OCI-LY7 (cell line): Measurements from ENCODE around the gene DOK1. TPM values are rescaled to one million over a fixed set of nuclear protein-coding genes. Genes with fewer than 3 reads are reported as not detected.

Experiments used
- BruUV-seq: library from RNA; stranded (reverse); fragments of 400-500 nt; replicated peaks from 2 replicates; lab custom pipeline; 2021; lab: Mats Ljungman, UMichigan
- CTCF ChIA-PET: fragments of 300-600 bp; sonication (Branson Sonifier 250); formaldehyde crosslinking; loops from one replicate; lab custom pipeline; 2022; ENCODE audit warnings: antibody characterized with exemption; ENCODE audit not compliant: unreplicated experiment; lab: Charles Lee
- POLR2A ChIA-PET: fragments of 300-600 bp; sonication (Branson Sonifier 250); formaldehyde crosslinking; loops from one replicate; lab custom pipeline; 2022; ENCODE audit warnings: antibody characterized with exemption; lab: Charles Lee
- DNase-seq: peaks from one replicate; pipeline ENCODE4 v3.0.0-alpha.2; 2015; ENCODE audit warnings: low spot score
- H2AFZ ChIP-seq: fragments of 200-600 bp; sonication (generic), shearing (Covaris generic); 2 replicates; pipeline ENCODE4 v1.6.1; 2014; ENCODE audit warnings: mild to moderate bottlenecking, antibody characterized with exemption, low read length, moderate library complexity
- H3K27ac ChIP-seq: fragments of 200-600 bp; sonication (generic); 2 replicates; pipeline ENCODE4 v1.5.1; 2014; ENCODE audit warnings: mixed run types, low read depth, mild to moderate bottlenecking, moderate library complexity, low read length, inconsistent platforms; ENCODE audit not compliant: poor library complexity, severe bottlenecking
- H3K36me3 ChIP-seq: fragments of 200-600 bp; sonication (generic); 2 replicates; pipeline ENCODE4 v1.6.1; 2014; ENCODE audit warnings: mild to moderate bottlenecking, antibody characterized with exemption, low read length, moderate library complexity, mixed read lengths; ENCODE audit not compliant: insufficient read depth
- H3K4me1 ChIP-seq: fragments of 200-600 bp; sonication (generic); 2 replicates; pipeline ENCODE4 v1.5.1; 2014; ENCODE audit warnings: mild to moderate bottlenecking, low read length; ENCODE audit not compliant: insufficient read depth, poor library complexity, severe bottlenecking
- H3K4me2 ChIP-seq: fragments of 200-600 bp; sonication (generic); 2 replicates; pipeline ENCODE4 v1.6.1; 2014; ENCODE audit warnings: mild to moderate bottlenecking, low read length
- H3K4me3 ChIP-seq: fragments of 200-600 bp; sonication (generic); 2 replicates; pipeline ENCODE4 v1.5.1; 2014; ENCODE audit warnings: mild to moderate bottlenecking, low read depth, low read length; ENCODE audit not compliant: poor library complexity, severe bottlenecking
- H3K79me2 ChIP-seq: fragments of 200-600 bp; sonication (generic); 2 replicates; pipeline ENCODE4 v1.6.1; 2016; ENCODE audit warnings: low read depth, mild to moderate bottlenecking, low read length, moderate library complexity, mixed read lengths; ENCODE audit not compliant: insufficient read depth
- H3K9me2 ChIP-seq: fragments of 200-600 bp; sonication (generic); 2 replicates; pipeline ENCODE4 v1.6.1; 2016; ENCODE audit warnings: mild to moderate bottlenecking, low read length, mixed read lengths; ENCODE audit not compliant: insufficient read depth
- H3K9me3 ChIP-seq: fragments of 200-600 bp; sonication (generic); 2 replicates; pipeline ENCODE4 v1.6.1; 2014; ENCODE audit warnings: mild to moderate bottlenecking, mixed run types, low read length, mixed read lengths
- H4K20me1 ChIP-seq: fragments of 200-600 bp; sonication (generic); 2 replicates; pipeline ENCODE4 v1.6.1; 2014; ENCODE audit warnings: mild to moderate bottlenecking, antibody characterized with exemption, low read length, moderate library complexity, mixed read lengths; ENCODE audit not compliant: insufficient read depth
- EZH2phosphoT487 ChIP-seq: fragments of 200-600 bp; sonication (generic); IDR thresholded peaks from 2 replicates; pipeline ENCODE4 v1.6.1; 2018; ENCODE audit warnings: low read depth, borderline replicate concordance, mild to moderate bottlenecking, mixed run types, antibody characterized with exemption, low read length, moderate library complexity, mixed read lengths
- intact Hi-C: fragments of 100-400 bp; cut with micrococcal nuclease; formaldehyde crosslinking; loops from one replicate; pipeline ENCODE4 v1.10.0; 2022; ENCODE audit not compliant: unreplicated experiment
- total RNA-seq, 2 experiments: library from RNA; depleted of rRNA in 1 of 2; stranded (reverse); fragments of >200 nt in 1 of 2; shearing (Covaris generic) in 1 of 2; gene quantifications; 2 replicates each; pipeline ENCODE4 v1.2.3, GENCODE V29; 2014 to 2022
- TF ChIP-seq, protein P1 (sequence below): fragments of 200-600 bp; sonication (generic); conservative IDR thresholded peaks from 2 replicates; pipeline ENCODE4 v1.5.1; 2014; ENCODE audit warnings: mild to moderate bottlenecking, antibody characterized with exemption, low read length, moderate library complexity, mixed read lengths

DOK1 gene
- total RNA-seq, 2 experiments from 2014 or later, result 9.5 to 13.4 TPM

DNA sequence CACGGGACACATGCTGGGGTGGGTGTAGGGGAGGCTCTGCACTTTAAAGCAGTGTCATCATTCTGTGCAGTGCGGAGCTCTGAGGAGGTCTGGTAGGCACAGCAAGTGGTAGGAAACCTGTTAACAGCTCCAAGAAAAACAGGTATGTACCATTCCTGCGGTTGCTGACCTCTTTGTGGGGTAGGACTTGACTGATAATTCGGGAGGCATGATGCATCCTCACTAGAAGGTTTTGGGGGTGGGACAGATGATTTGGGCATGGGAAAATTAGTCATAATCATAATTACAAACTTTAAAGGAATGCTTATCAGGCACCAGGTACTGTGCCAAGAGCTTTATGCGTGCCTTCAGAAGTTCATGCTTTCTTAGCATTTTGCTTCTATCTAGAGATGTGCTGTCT lies 9.7 kb downstream of the DOK1 start:
- Histone ChIP-seq H3K9me2 (no peaks in the 10 kb centered on the region), H3K9me3 (no peaks in the 10 kb centered on the region), H3K36me3 (no peaks in the 10 kb centered on the region), H3K27ac (no peak overlapping the region), H3K4me3 (no peak overlapping the region), H3K79me2 (no peaks in the 10 kb centered on the region), H3K4me1 (no peaks in the 10 kb centered on the region), H3K4me2 (no peak overlapping the region), H2AFZ (no peak overlapping the region), H4K20me1 (no peaks in the 10 kb centered on the region)
- TF ChIP-seq EZH2phosphoT487, result no peak
- TF ChIP-seq, protein P1, sequence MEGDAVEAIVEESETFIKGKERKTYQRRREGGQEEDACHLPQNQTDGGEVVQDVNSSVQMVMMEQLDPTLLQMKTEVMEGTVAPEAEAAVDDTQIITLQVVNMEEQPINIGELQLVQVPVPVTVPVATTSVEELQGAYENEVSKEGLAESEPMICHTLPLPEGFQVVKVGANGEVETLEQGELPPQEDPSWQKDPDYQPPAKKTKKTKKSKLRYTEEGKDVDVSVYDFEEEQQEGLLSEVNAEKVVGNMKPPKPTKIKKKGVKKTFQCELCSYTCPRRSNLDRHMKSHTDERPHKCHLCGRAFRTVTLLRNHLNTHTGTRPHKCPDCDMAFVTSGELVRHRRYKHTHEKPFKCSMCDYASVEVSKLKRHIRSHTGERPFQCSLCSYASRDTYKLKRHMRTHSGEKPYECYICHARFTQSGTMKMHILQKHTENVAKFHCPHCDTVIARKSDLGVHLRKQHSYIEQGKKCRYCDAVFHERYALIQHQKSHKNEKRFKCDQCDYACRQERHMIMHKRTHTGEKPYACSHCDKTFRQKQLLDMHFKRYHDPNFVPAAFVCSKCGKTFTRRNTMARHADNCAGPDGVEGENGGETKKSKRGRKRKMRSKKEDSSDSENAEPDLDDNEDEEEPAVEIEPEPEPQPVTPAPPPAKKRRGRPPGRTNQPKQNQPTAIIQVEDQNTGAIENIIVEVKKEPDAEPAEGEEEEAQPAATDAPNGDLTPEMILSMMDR, result no peak
- intact Hi-C loops, result no loop called here
- POLR2A ChIA-PET, result interaction anchor here (0.6 kb wide), 1 partner anchor 21 kb away, joined by 3 read pairs; no protein-coding TSS in a partner anchor
- no TSS peak for BruUV-seq
- CTCF ChIA-PET, result no interaction called here
- no peak for DNase-seq

DNA sequence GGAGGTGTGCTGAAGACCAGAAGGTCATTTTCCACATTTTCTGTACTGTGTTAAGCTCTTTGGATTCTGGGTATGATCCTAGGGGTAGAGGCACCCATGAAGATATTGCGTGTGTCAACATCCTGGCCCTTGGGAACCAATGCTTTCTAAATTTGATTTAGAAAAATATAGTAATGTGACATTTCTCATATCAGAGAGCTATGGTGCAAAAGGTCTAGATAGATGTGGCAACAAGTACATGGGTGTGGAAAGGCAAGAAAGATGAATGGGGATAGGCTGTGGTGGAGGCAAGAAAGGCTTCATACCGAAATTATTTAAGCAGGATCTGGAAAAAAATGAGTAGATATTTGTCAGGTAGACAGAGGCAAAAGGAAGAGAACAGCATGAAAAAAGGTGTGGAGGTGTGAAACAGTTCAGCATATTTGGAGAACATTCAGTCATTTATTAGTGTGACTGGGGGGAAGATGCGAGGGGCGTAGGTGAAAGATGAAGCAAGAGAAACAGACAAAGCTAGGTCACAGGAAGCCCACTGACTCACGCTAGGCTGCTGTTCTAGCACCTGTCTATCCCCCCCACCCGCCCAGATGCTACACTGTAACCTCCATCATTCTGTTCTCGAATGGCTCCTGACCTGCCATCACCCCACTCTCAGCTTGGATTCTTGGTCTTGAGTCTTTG lies 11.7 kb downstream of the DOK1 start:
- Histone ChIP-seq H3K27ac (no peak overlapping the region), H3K4me3 (no peak overlapping the region), H3K4me2 (no peak overlapping the region), H3K79me2 (no peaks in the 10 kb centered on the region), H3K9me2 (no peaks in the 10 kb centered on the region), H4K20me1 (no peaks in the 10 kb centered on the region), H3K4me1 (peaks cover 6% of the 10 kb centered on the region), H2AFZ (no peak overlapping the region), H3K9me3 (no peaks in the 10 kb centered on the region), H3K36me3 (no peaks in the 10 kb centered on the region)
- DNase-seq, result no peak
- POLR2A ChIA-PET, result interaction anchor here (1.2 kb wide), 2 partner anchors 23 to 34 kb away, joined by 3 read pairs; no protein-coding TSS in a partner anchor
- intact Hi-C loops, result no loop called here
- no peak for TF ChIP-seq EZH2phosphoT487
- TF ChIP-seq, protein P1, result no peak
- CTCF ChIA-PET, result no interaction called here
- no TSS peak for BruUV-seq

DNA sequence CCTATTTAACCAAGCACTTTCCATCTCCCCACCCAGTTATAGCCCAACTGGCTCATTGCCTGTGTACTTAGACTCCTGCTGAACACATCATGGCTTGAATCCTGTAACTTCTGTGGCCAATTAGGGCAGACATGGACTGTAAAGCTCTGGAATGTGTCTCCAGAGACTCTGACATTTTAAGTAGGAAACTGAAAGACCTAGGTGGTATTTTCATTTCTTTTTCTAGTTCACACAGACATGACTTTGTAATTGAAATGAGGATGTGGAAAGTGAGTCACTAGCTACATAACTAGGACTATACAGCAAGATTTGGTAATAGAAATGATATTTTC lies 12.2 kb downstream of the DOK1 start:
- no peak for DNase-seq
- intact Hi-C loops, result no loop called here
- Histone ChIP-seq H3K79me2 (no peaks in the 10 kb centered on the region), H3K4me1 (peaks cover 10% of the 10 kb centered on the region), H2AFZ (no peak overlapping the region), H3K9me3 (no peaks in the 10 kb centered on the region), H3K4me3 (no peak overlapping the region), H4K20me1 (no peaks in the 10 kb centered on the region), H3K36me3 (no peaks in the 10 kb centered on the region), H3K4me2 (no peak overlapping the region), H3K9me2 (no peaks in the 10 kb centered on the region), H3K27ac (no peak overlapping the region)
- TF ChIP-seq, protein P1, result no peak
- no peak for TF ChIP-seq EZH2phosphoT487
- no TSS peak for BruUV-seq
- POLR2A ChIA-PET, result interaction anchor here (0.7 to 1.2 kb wide), 3 partner anchors 17 to 35 kb away, joined by 3 read pairs; no protein-coding TSS in a partner anchor
- CTCF ChIA-PET, result no interaction called here
